GM23338 (cell line): Measurements from ENCODE around the gene CYS1. TPM values are rescaled to one million over a fixed set of nuclear protein-coding genes. Genes with fewer than 3 reads are reported as not detected.

Experiments used
- ATAC-seq: fragments of 200-7000 bp; cut with Tn5 transposase; 3 replicates; pipeline ENCODE4 v1.9.1; 2020
- DNase-seq: peaks from one replicate; pipeline ENCODE4 v3.0.0-alpha.2; 2015; ENCODE audit warnings: low spot score
- H2AFZ ChIP-seq: fragments of 200-600 bp; sonication (generic); 2 replicates; pipeline ENCODE4 v1.8.0; 2016; ENCODE audit warnings: antibody characterized with exemption, mild to moderate bottlenecking, moderate library complexity
- H3F3A ChIP-seq: fragments of 200-600 bp; sonication (generic); replicated peaks from 2 replicates; pipeline ENCODE4 v1.8.0; 2017; ENCODE audit warnings: antibody characterized with exemption, mixed run types, low read depth
- H3K27ac ChIP-seq: fragments of 200-600 bp; sonication (generic); 2 replicates; pipeline ENCODE4 v1.6.1; 2016; ENCODE audit warnings: low read depth
- H3K27me3 ChIP-seq: fragments of 200-600 bp; sonication (generic); 2 replicates; pipeline ENCODE4 v1.8.0; 2016; ENCODE audit warnings: mild to moderate bottlenecking, mixed run types, moderate library complexity; ENCODE audit not compliant: insufficient read depth
- H3K36me3 ChIP-seq: fragments of 200-600 bp; sonication (generic); 2 replicates; pipeline ENCODE4 v1.8.0; 2016; ENCODE audit warnings: mild to moderate bottlenecking; ENCODE audit not compliant: insufficient read depth
- H3K4me1 ChIP-seq: fragments of 200-600 bp; sonication (generic); 2 replicates; pipeline ENCODE4 v1.8.0; 2016; ENCODE audit warnings: mild to moderate bottlenecking, moderate library complexity; ENCODE audit not compliant: insufficient read depth
- H3K4me2 ChIP-seq: fragments of 200-600 bp; sonication (generic); 2 replicates; pipeline ENCODE4 v1.7.1; 2017; ENCODE audit warnings: mixed run types
- H3K4me3 ChIP-seq: fragments of 200-600 bp; sonication (generic); 2 replicates; pipeline ENCODE4 v1.6.1; 2016; ENCODE audit warnings: mixed run types
- H3K79me2 ChIP-seq: fragments of 200-600 bp; sonication (generic); replicated peaks from 2 replicates; pipeline ENCODE4 v1.8.0; 2017; ENCODE audit warnings: mild to moderate bottlenecking; ENCODE audit not compliant: insufficient read depth
- H3K9me2 ChIP-seq: fragments of 200-600 bp; sonication (generic); 2 replicates; pipeline ENCODE4 v1.8.0; 2017; ENCODE audit not compliant: insufficient read depth
- H4K20me1 ChIP-seq: fragments of 200-600 bp; sonication (generic); replicated peaks from 2 replicates; pipeline ENCODE4 v1.8.0; 2017; ENCODE audit warnings: mild to moderate bottlenecking; ENCODE audit not compliant: insufficient read depth
- H3K27ac Mint-ChIP-seq: 2 replicates; pipeline ENCODE4 v1.8.0; 2020; ENCODE audit warnings: inconsistent platforms, mild to moderate bottlenecking, moderate library complexity, mixed read lengths
- H3K27me3 Mint-ChIP-seq: 3 replicates; pipeline ENCODE4 v1.8.0; 2022; ENCODE audit warnings: low read depth, mild to moderate bottlenecking, moderate library complexity, mixed read lengths, inconsistent platforms; ENCODE audit not compliant: insufficient read depth, poor library complexity
- H3K36me3 Mint-ChIP-seq: 3 replicates; pipeline ENCODE4 v1.8.0; 2021; ENCODE audit warnings: low read depth, mild to moderate bottlenecking, inconsistent platforms, moderate library complexity, mixed read lengths
- H3K4me1 Mint-ChIP-seq: 3 replicates; pipeline ENCODE4 v1.8.0; 2020; ENCODE audit warnings: mild to moderate bottlenecking, inconsistent platforms, mixed read lengths
- H3K4me3 Mint-ChIP-seq: 3 replicates; pipeline ENCODE4 v1.8.0; 2021; ENCODE audit warnings: moderate library complexity, mild to moderate bottlenecking, inconsistent platforms, mixed read lengths
- H3K9me3 Mint-ChIP-seq: 3 replicates; pipeline ENCODE4 v1.8.0; 2020; ENCODE audit warnings: moderate library complexity, mild to moderate bottlenecking, inconsistent platforms, mixed read lengths
- polyA plus RNA-seq: library from polyadenylated mRNA; unstranded; fragments of >200 nt; fragmentation: Nextera tagmentation; extraction: Ambion mirVana; gene quantifications from 2 replicates; pipeline ENCODE4 v1.2.1, GENCODE V29; 2016
- total RNA-seq: library from RNA; depleted of rRNA; stranded (reverse); fragments of >200 nt; shearing (Covaris generic); gene quantifications from 2 replicates; pipeline ENCODE4 v1.2.3, GENCODE V29; 2014
- TF ChIP-seq, protein P1 (sequence below): IDR thresholded peaks from one replicate; pipeline ENCODE4 v1.6.1; 2018; ENCODE audit warnings: antibody characterized with exemption; ENCODE audit not compliant: unreplicated experiment
- TF ChIP-seq, protein P2 (sequence below): fragments of 250-450 bp; sonication (Bioruptor Pico); IDR thresholded peaks from 2 replicates; pipeline ENCODE4 v1.5.0; 2020; ENCODE audit warnings: mild to moderate bottlenecking, moderate library complexity

Gene CYS1
- total and polyA plus RNA-seq, 2 experiments from 2014 or later: 0.31 to 0.32 TPM

DNA sequence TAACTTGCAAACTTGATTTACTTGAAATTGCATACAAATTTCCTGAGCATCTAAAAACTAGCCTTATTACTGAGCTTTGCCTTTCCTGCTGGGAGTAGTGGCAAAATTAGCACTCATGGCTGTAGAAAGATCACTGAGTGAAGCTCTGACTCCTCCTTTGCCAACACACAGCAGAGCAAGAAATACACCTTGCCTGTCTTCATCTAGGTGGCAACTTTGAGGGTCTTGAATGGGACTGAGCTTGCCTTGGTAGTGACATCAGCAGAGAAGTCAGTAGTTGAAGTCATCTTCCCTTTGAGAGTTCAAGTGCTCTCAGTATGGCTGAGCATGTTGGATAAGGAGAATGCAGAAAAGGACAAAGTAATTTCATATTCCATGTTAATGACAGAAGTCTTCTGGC is 48.2 kb upstream of the CYS1 start:
- Histone ChIP-seq H3K79me2 (peaks cover 61% of the 10 kb centered on the region), H3K36me3 (peaks cover 71% of the 10 kb centered on the region), H3K4me1 (peaks cover 44% of the 10 kb centered on the region), H2AFZ (no peak overlapping the region), H3K27me3 (no peaks in the 10 kb centered on the region), H4K20me1 (peaks cover 68% of the 10 kb centered on the region), H3K9me2 (no peaks in the 10 kb centered on the region), H3K27ac (no peak overlapping the region), H3K4me2 (no peak overlapping the region), H3K4me3 (no peak overlapping the region), H3F3A (peaks cover 20% of the 10 kb centered on the region; the same call in 1 of the 2 replicates)
- no peak overlapping the region for H3K27ac Mint-ChIP-seq
- peaks cover 7% of the 10 kb centered on the region for H3K27me3 Mint-ChIP-seq
- H3K36me3 Mint-ChIP-seq: peaks cover 93% of the 10 kb centered on the region
- no peak for ATAC-seq
- H3K4me1 Mint-ChIP-seq: peaks cover 65% of the 10 kb centered on the region
- TF ChIP-seq, protein P1, sequence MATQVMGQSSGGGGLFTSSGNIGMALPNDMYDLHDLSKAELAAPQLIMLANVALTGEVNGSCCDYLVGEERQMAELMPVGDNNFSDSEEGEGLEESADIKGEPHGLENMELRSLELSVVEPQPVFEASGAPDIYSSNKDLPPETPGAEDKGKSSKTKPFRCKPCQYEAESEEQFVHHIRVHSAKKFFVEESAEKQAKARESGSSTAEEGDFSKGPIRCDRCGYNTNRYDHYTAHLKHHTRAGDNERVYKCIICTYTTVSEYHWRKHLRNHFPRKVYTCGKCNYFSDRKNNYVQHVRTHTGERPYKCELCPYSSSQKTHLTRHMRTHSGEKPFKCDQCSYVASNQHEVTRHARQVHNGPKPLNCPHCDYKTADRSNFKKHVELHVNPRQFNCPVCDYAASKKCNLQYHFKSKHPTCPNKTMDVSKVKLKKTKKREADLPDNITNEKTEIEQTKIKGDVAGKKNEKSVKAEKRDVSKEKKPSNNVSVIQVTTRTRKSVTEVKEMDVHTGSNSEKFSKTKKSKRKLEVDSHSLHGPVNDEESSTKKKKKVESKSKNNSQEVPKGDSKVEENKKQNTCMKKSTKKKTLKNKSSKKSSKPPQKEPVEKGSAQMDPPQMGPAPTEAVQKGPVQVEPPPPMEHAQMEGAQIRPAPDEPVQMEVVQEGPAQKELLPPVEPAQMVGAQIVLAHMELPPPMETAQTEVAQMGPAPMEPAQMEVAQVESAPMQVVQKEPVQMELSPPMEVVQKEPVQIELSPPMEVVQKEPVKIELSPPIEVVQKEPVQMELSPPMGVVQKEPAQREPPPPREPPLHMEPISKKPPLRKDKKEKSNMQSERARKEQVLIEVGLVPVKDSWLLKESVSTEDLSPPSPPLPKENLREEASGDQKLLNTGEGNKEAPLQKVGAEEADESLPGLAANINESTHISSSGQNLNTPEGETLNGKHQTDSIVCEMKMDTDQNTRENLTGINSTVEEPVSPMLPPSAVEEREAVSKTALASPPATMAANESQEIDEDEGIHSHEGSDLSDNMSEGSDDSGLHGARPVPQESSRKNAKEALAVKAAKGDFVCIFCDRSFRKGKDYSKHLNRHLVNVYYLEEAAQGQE: no peak
- TF ChIP-seq, protein P2, sequence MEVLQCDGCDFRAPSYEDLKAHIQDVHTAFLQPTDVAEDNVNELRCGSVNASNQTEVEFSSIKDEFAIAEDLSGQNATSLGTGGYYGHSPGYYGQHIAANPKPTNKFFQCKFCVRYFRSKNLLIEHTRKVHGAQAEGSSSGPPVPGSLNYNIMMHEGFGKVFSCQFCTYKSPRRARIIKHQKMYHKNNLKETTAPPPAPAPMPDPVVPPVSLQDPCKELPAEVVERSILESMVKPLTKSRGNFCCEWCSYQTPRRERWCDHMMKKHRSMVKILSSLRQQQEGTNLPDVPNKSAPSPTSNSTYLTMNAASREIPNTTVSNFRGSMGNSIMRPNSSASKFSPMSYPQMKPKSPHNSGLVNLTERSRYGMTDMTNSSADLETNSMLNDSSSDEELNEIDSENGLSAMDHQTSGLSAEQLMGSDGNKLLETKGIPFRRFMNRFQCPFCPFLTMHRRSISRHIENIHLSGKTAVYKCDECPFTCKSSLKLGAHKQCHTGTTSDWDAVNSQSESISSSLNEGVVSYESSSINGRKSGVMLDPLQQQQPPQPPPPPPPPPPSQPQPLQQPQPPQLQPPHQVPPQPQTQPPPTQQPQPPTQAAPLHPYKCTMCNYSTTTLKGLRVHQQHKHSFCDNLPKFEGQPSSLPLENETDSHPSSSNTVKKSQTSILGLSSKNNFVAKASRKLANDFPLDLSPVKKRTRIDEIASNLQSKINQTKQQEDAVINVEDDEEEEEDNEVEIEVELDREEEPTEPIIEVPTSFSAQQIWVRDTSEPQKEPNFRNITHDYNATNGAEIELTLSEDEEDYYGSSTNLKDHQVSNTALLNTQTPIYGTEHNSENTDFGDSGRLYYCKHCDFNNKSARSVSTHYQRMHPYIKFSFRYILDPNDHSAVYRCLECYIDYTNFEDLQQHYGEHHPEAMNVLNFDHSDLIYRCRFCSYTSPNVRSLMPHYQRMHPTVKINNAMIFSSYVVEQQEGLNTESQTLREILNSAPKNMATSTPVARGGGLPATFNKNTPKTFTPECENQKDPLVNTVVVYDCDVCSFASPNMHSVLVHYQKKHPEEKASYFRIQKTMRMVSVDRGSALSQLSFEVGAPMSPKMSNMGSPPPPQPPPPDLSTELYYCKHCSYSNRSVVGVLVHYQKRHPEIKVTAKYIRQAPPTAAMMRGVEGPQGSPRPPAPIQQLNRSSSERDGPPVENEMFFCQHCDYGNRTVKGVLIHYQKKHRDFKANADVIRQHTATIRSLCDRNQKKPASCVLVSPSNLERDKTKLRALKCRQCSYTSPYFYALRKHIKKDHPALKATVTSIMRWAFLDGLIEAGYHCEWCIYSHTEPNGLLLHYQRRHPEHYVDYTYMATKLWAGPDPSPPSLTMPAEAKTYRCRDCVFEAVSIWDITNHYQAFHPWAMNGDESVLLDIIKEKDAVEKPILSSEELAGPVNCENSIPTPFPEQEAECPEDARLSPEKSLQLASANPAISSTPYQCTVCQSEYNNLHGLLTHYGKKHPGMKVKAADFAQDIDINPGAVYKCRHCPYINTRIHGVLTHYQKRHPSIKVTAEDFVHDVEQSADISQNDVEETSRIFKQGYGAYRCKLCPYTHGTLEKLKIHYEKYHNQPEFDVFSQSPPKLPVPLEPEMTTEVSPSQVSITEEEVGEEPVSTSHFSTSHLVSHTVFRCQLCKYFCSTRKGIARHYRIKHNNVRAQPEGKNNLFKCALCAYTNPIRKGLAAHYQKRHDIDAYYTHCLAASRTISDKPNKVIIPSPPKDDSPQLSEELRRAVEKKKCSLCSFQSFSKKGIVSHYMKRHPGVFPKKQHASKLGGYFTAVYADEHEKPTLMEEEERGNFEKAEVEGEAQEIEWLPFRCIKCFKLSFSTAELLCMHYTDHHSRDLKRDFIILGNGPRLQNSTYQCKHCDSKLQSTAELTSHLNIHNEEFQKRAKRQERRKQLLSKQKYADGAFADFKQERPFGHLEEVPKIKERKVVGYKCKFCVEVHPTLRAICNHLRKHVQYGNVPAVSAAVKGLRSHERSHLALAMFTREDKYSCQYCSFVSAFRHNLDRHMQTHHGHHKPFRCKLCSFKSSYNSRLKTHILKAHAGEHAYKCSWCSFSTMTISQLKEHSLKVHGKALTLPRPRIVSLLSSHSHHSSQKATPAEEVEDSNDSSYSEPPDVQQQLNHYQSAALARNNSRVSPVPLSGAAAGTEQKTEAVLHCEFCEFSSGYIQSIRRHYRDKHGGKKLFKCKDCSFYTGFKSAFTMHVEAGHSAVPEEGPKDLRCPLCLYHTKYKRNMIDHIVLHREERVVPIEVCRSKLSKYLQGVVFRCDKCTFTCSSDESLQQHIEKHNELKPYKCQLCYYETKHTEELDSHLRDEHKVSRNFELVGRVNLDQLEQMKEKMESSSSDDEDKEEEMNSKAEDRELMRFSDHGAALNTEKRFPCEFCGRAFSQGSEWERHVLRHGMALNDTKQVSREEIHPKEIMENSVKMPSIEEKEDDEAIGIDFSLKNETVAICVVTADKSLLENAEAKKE (CRISPR knock-in tag): no peak
- no peak overlapping the region for H3K4me3 Mint-ChIP-seq
- no peaks in the 10 kb centered on the region for H3K9me3 Mint-ChIP-seq
- DNase-seq: no peak
